MM.1S (cell line): Measurements from ENCODE around the gene SHFL.

ENCODE experiments used
- DNase-seq: peaks from one replicate; pipeline ENCODE4 v3.0.0-alpha.2; 2015
- H2AFZ ChIP-seq: fragments of 300-600 bp; sonication (generic); 2 replicates; pipeline ENCODE4 v1.6.0; 2016; ENCODE audit warnings: antibody characterized with exemption, low read length
- H3F3A ChIP-seq: fragments of 300-600 bp; sonication (generic); 2 replicates; pipeline ENCODE4 v1.6.1; 2016; ENCODE audit warnings: mild to moderate bottlenecking, antibody characterized with exemption, low read length, moderate library complexity, mixed read lengths; ENCODE audit not compliant: insufficient read depth
- H3K27ac ChIP-seq: fragments of 300-600 bp; sonication (generic); 2 replicates; pipeline ENCODE4 v1.5.1; 2016; ENCODE audit warnings: mild to moderate bottlenecking, low read length
- H3K27me3 ChIP-seq: fragments of 300-600 bp; sonication (generic); replicated peaks from 2 replicates; pipeline ENCODE4 v1.6.0; 2016; ENCODE audit warnings: low read length; ENCODE audit not compliant: insufficient read depth
- H3K36me3 ChIP-seq: fragments of 300-600 bp; sonication (generic); replicated peaks from 2 replicates; pipeline ENCODE4 v1.6.1; 2016; ENCODE audit warnings: mild to moderate bottlenecking, low read length, mixed read lengths; ENCODE audit not compliant: insufficient read depth
- H3K4me1 ChIP-seq: fragments of 300-600 bp; sonication (generic); 2 replicates; pipeline ENCODE4 v1.6.1; 2016; ENCODE audit warnings: low read length, mixed read lengths
- H3K4me2 ChIP-seq: fragments of 300-600 bp; sonication (generic); 2 replicates; pipeline ENCODE4 v1.6.0; 2016; ENCODE audit warnings: low read depth, low read length
- H3K4me3 ChIP-seq: fragments of 300-600 bp; sonication (generic); 2 replicates; pipeline ENCODE4 v1.5.1; 2016; ENCODE audit warnings: low read length, mixed read lengths
- H3K79me2 ChIP-seq: fragments of 300-600 bp; sonication (generic); 2 replicates; pipeline ENCODE4 v1.6.1; 2016; ENCODE audit warnings: mixed run types, low read length, mixed read lengths
- H3K9ac ChIP-seq: fragments of 300-600 bp; sonication (generic); 2 replicates; pipeline ENCODE4 v1.6.1; 2016; ENCODE audit warnings: low read length, mixed read lengths
- H3K9me2 ChIP-seq: fragments of 300-600 bp; sonication (generic); replicated peaks from 2 replicates; pipeline ENCODE4 v1.6.1; 2016; ENCODE audit warnings: mild to moderate bottlenecking, low read length, mixed read lengths; ENCODE audit not compliant: insufficient read depth
- H3K9me3 ChIP-seq: fragments of 300-600 bp; sonication (generic); replicated peaks from 2 replicates; pipeline ENCODE4 v1.6.1; 2016; ENCODE audit warnings: mild to moderate bottlenecking, low read length, mixed read lengths; ENCODE audit not compliant: insufficient read depth
- H4K20me1 ChIP-seq: fragments of 300-600 bp; sonication (generic); 2 replicates; pipeline ENCODE4 v1.6.1; 2016; ENCODE audit warnings: mild to moderate bottlenecking, low read length, moderate library complexity, mixed read lengths; ENCODE audit not compliant: insufficient read depth
- CTCF ChIP-seq: fragments of 300-600 bp; sonication (generic); IDR thresholded peaks from 2 replicates; pipeline ENCODE4 v1.5.1; 2016; ENCODE audit warnings: antibody characterized with exemption, low read length, mixed read lengths
- EZH2 ChIP-seq: fragments of 300-600 bp; sonication (generic); optimal IDR thresholded peaks from 2 replicates; pipeline ENCODE3; 2017; ENCODE audit warnings: low read depth, mild to moderate bottlenecking, antibody characterized with exemption, low read length, mixed read lengths
- EZH2phosphoT487 ChIP-seq: fragments of 300-600 bp; sonication (generic); IDR thresholded peaks from 2 replicates; pipeline ENCODE4 v1.6.1; 2018; ENCODE audit warnings: antibody characterized with exemption, low read length

The SHFL gene

GRCh38 chr19:10112037-10112761, 26.1 kb downstream of the SHFL start:
- Histone ChIP-seq H3K9me2 (no peaks in the 10 kb centered on the region), H2AFZ (no peak overlapping the region), H3K27me3 (no peaks in the 10 kb centered on the region), H3K4me1 (peaks cover 32% of the 10 kb centered on the region), H3K36me3 (peaks cover 18% of the 10 kb centered on the region), H3K79me2 (peaks cover 38% of the 10 kb centered on the region), H4K20me1 (no peaks in the 10 kb centered on the region), H3K4me3 (no peak overlapping the region), H3K4me2 (no peak overlapping the region), H3K27ac (peak overlapping the region; percentile 45; the same call in 1 of the 2 replicates), H3K9me3 (no peaks in the 10 kb centered on the region), H3K9ac (no peak overlapping the region), H3F3A (peaks cover 37% of the 10 kb centered on the region)
- DNase-seq, result peak; percentile 59
- TF ChIP-seq CTCF (no peak), EZH2phosphoT487 (no peak), EZH2 (no peak)

- H3K79me2 ChIP-seq, result peaks cover 36% of the 10 kb centered on the region
- TF ChIP-seq EZH2phosphoT487, result no peak
- TF ChIP-seq CTCF, result peak; percentile 65
- H3K27ac ChIP-seq, result peak overlapping the region; percentile 39; the same call in 1 of the 2 replicates
- no peaks in the 10 kb centered on the region for H4K20me1 ChIP-seq
- peaks cover 23% of the 10 kb centered on the region for H3K4me1 ChIP-seq
- H3K4me3 ChIP-seq, result no peak overlapping the region
- no peak overlapping the region for H2AFZ ChIP-seq
- peak; percentile 46 for DNase-seq
- H3K9me2 ChIP-seq, result no peaks in the 10 kb centered on the region
- H3K9ac ChIP-seq, result no peak overlapping the region
- H3K9me3 ChIP-seq, result no peaks in the 10 kb centered on the region
- no peak overlapping the region for H3K4me2 ChIP-seq
- peaks cover 37% of the 10 kb centered on the region for H3F3A ChIP-seq
- peaks cover 16% of the 10 kb centered on the region for H3K36me3 ChIP-seq
- H3K27me3 ChIP-seq, result no peaks in the 10 kb centered on the region
Observed at GRCh38 chr19:10112895-10113591, 26.9 kb downstream of the SHFL start.

- Histone ChIP-seq H3F3A (peaks cover 37% of the 10 kb centered on the region), H3K79me2 (peaks cover 34% of the 10 kb centered on the region), H3K9me3 (no peaks in the 10 kb centered on the region), H3K27me3 (no peaks in the 10 kb centered on the region), H2AFZ (no peak overlapping the region), H3K36me3 (peaks cover 14% of the 10 kb centered on the region), H3K4me3 (no peak overlapping the region), H4K20me1 (no peaks in the 10 kb centered on the region), H3K27ac (no peak overlapping the region), H3K9me2 (no peaks in the 10 kb centered on the region), H3K4me2 (no peak overlapping the region), H3K9ac (no peak overlapping the region), H3K4me1 (peaks cover 23% of the 10 kb centered on the region)
- TF ChIP-seq CTCF (no peak), EZH2phosphoT487 (no peak)
- DNase-seq, result no peak
Observed at GRCh38 chr19:10113592-10113963, 27.5 kb downstream of the SHFL start.
